WTC11 (cell line): ENCODE results near the gene HAGHL. TPM values are rescaled to one million over a fixed set of nuclear protein-coding genes. Genes with fewer than 3 reads are reported as not detected.

Experiments used
- ATAC-seq: fragments of 200-7000 bp; cut with Tn5 transposase; 2 replicates; pipeline ENCODE4 v1.10.0; 2021; ENCODE audit warnings: mild to moderate bottlenecking, moderate library complexity
- CTCF ChIA-PET: fragments of 300-600 bp; sonication (Branson Sonifier 250); formaldehyde crosslinking; loops from one replicate; lab custom pipeline; 2021; ENCODE audit warnings: antibody characterized with exemption; lab: Charles Lee
- POLR2A ChIA-PET: fragments of 350-600 bp; sonication (Branson Sonifier 250); formaldehyde crosslinking; loops from one replicate; lab custom pipeline; 2021; ENCODE audit warnings: antibody characterized with exemption; lab: Charles Lee
- DNase-seq: peaks from one replicate; pipeline ENCODE4 v3.0.0; 2021; ENCODE audit warnings: low spot score
- H3K27ac Mint-ChIP-seq: 2 replicates; pipeline ENCODE4 v1.8.0; 2021; ENCODE audit warnings: mixed read lengths
- H3K27me3 Mint-ChIP-seq: 2 replicates; pipeline ENCODE4 v1.8.0; 2021; ENCODE audit warnings: low read depth, mild to moderate bottlenecking, moderate library complexity, mixed read lengths
- H3K36me3 Mint-ChIP-seq: 2 replicates; pipeline ENCODE4 v1.8.0; 2021; ENCODE audit warnings: mixed read lengths
- H3K4me1 Mint-ChIP-seq: 2 replicates; pipeline ENCODE4 v1.8.0; 2022; ENCODE audit warnings: mixed read lengths
- H3K4me3 Mint-ChIP-seq: 2 replicates; pipeline ENCODE4 v1.8.0; 2021; ENCODE audit warnings: mild to moderate bottlenecking, moderate library complexity, mixed read lengths
- H3K9me3 Mint-ChIP-seq: 2 replicates; pipeline ENCODE4 v1.8.0; 2021; ENCODE audit warnings: mixed read lengths
- AFF4 ChIP-seq: sonication (generic); formaldehyde crosslinking; IDR thresholded peaks from 2 replicates; pipeline ENCODE4 v1.8.1; 2023; ENCODE audit warnings: mild to moderate bottlenecking, missing genetic modification reagents, borderline replicate concordance
- ATF2 ChIP-seq: sonication (generic); formaldehyde crosslinking; IDR thresholded peaks from 2 replicates; pipeline ENCODE4 v1.8.1; 2022; ENCODE audit warnings: low read depth, missing genetic modification reagents, borderline replicate concordance
- ESRRA ChIP-seq: sonication (generic); formaldehyde crosslinking; IDR thresholded peaks from 2 replicates; pipeline ENCODE4 v1.8.1; 2022; ENCODE audit warnings: mild to moderate bottlenecking, missing genetic modification reagents, borderline replicate concordance
- GRHL2 ChIP-seq: fragments of 250-450 bp; sonication (Bioruptor Pico); IDR thresholded peaks from 2 replicates; pipeline ENCODE4 v1.8.0; 2022; ENCODE audit warnings: mild to moderate bottlenecking, moderate library complexity; ENCODE audit not compliant: insufficient replicate concordance, severe bottlenecking
- GTF2I ChIP-seq: fragments of 250-450 bp; sonication (Bioruptor Pico); conservative IDR thresholded peaks from 2 replicates; pipeline ENCODE4 v1.4.0; 2021; ENCODE audit warnings: mild to moderate bottlenecking
- HMGXB4 ChIP-seq: sonication (generic); formaldehyde crosslinking; IDR thresholded peaks from 2 replicates; pipeline ENCODE4 v1.8.1; 2023; ENCODE audit warnings: mild to moderate bottlenecking, moderate library complexity, missing genetic modification reagents
- IRF1 ChIP-seq: sonication (generic); formaldehyde crosslinking; IDR thresholded peaks from 2 replicates; pipeline ENCODE4 v1.8.0; 2023; ENCODE audit warnings: missing genetic modification reagents
- MYBL2 ChIP-seq: sonication (generic); formaldehyde crosslinking; IDR thresholded peaks from 2 replicates; pipeline ENCODE4 v1.8.1; 2023; ENCODE audit warnings: mild to moderate bottlenecking, moderate library complexity, missing genetic modification reagents
- NR1H2 ChIP-seq: sonication (generic); formaldehyde crosslinking; IDR thresholded peaks from 2 replicates; pipeline ENCODE4 v1.9.0; 2021; ENCODE audit warnings: mild to moderate bottlenecking, moderate library complexity, missing genetic modification reagents
- NR2C2 ChIP-seq: sonication (generic); formaldehyde crosslinking; IDR thresholded peaks from 2 replicates; pipeline ENCODE4 v1.8.0; 2022; ENCODE audit warnings: mild to moderate bottlenecking, missing genetic modification reagents
- SOX15 ChIP-seq: fragments of 250-450 bp; sonication (Bioruptor Pico); IDR thresholded peaks from 2 replicates; pipeline ENCODE4 v1.9.0; 2021; ENCODE audit warnings: mild to moderate bottlenecking
- STAT6 ChIP-seq: sonication (generic); formaldehyde crosslinking; conservative IDR thresholded peaks from 2 replicates; pipeline ENCODE4 v1.8.1; 2023; ENCODE audit warnings: mild to moderate bottlenecking, low read depth, missing genetic modification reagents, moderate library complexity
- USF1 ChIP-seq: sonication (generic); formaldehyde crosslinking; IDR thresholded peaks from 2 replicates; pipeline ENCODE4 v1.8.0; 2022; ENCODE audit warnings: mild to moderate bottlenecking, missing genetic modification reagents
- ZNF423 ChIP-seq: fragments of 250-450 bp; sonication (Bioruptor Pico); IDR thresholded peaks from 2 replicates; pipeline ENCODE4 v2.1.2; 2022; ENCODE audit warnings: mild to moderate bottlenecking, moderate library complexity
- ZNF671 ChIP-seq: fragments of 250-450 bp; sonication (Bioruptor Pico); IDR thresholded peaks from 2 replicates; pipeline ENCODE4 v1.8.0; 2021; ENCODE audit warnings: mild to moderate bottlenecking
- total RNA-seq: library from RNA; stranded (reverse); gene quantifications from 3 replicates; pipeline ENCODE4 v1.2.3, GENCODE V29; 2021

Gene HAGHL
- total RNA-seq, 1 experiment from 2014 or later: 41.7 TPM

GRCh38 chr16:694187-694862, 32.6 kb upstream of the HAGHL start:
- ChIA-PET CTCF (interaction anchor here (1.0 to 2.5 kb wide), 7 partner anchors 8 to 107 kb away, joined by 3 to 12 read pairs (median 5); partner anchors contain the start of genes CIAO3, GNG13 and RHOT2), POLR2A (interaction anchor here (0.6 to 1.5 kb wide), 3 partner anchors 11 to 27 kb away, joined by 3 to 4 read pairs (median 4); partner anchors contain the start of gene ANTKMT)
- no peaks in the 10 kb centered on the region for H3K36me3 Mint-ChIP-seq
- ATAC-seq (peak; percentile 11), DNase-seq (peak; percentile 61)
- H3K4me3 Mint-ChIP-seq: peak overlapping the region; percentile 71
- H3K4me1 Mint-ChIP-seq: peaks cover 7% of the 10 kb centered on the region
- no peak overlapping the region for H3K27ac Mint-ChIP-seq
- TF ChIP-seq GTF2I (CRISPR knock-in tag) (no peak), HMGXB4 (CRISPR knock-in tag) (peak; percentile 20; the same call in 1 of the 2 replicates)
- H3K9me3 Mint-ChIP-seq: no peaks in the 10 kb centered on the region
- H3K27me3 Mint-ChIP-seq: peaks cover 69% of the 10 kb centered on the region

- DNase-seq (no peak), ATAC-seq (peak; percentile 41)
- H3K9me3 Mint-ChIP-seq: no peaks in the 10 kb centered on the region
- H3K4me3 Mint-ChIP-seq: peak overlapping the region; percentile 71
- TF ChIP-seq ZNF671 (CRISPR knock-in tag) (no peak), STAT6 (CRISPR knock-in tag) (no peak), NR2C2 (CRISPR knock-in tag) (no peak), ESRRA (CRISPR knock-in tag) (no peak), AFF4 (no peak), SOX15 (CRISPR knock-in tag) (no peak)
- peaks cover 75% of the 10 kb centered on the region for H3K27me3 Mint-ChIP-seq
- POLR2A ChIA-PET: interaction anchor here (1.0 to 2.0 kb wide), 5 partner anchors 10 to 93 kb away, joined by 3 to 6 read pairs (median 3); partner anchors contain the start of genes CHTF18, JMJD8 and RPUSD1
- no peak overlapping the region for H3K27ac Mint-ChIP-seq
- CTCF ChIA-PET: interaction anchor here (1.0 to 2.5 kb wide), 17 partner anchors 8 to 207 kb away, joined by 3 to 12 read pairs (median 5); partner anchors contain the start of genes CHTF18, CIAO3, JMJD8 and METRN
- H3K4me1 Mint-ChIP-seq: peaks cover 4% of the 10 kb centered on the region; the same call in 1 of the 2 replicates
- no peaks in the 10 kb centered on the region for H3K36me3 Mint-ChIP-seq
Measured at GRCh38 chr16:694863-695354, 32.0 kb upstream of the HAGHL start.

- H3K4me3 Mint-ChIP-seq: peak overlapping the region; percentile 74
- peaks cover 4% of the 10 kb centered on the region; the same call in 1 of the 2 replicates for H3K4me1 Mint-ChIP-seq
- H3K36me3 Mint-ChIP-seq: no peaks in the 10 kb centered on the region
- POLR2A ChIA-PET: interaction anchor here (1.0 to 2.0 kb wide), 6 partner anchors 9 to 93 kb away, joined by 3 to 6 read pairs (median 4); partner anchors contain the start of genes CHTF18, JMJD8, RPUSD1 and STUB1
- DNase-seq (peak; percentile 68), ATAC-seq (peak; percentile 18)
- no peak overlapping the region for H3K27ac Mint-ChIP-seq
- no peaks in the 10 kb centered on the region for H3K9me3 Mint-ChIP-seq
- peaks cover 80% of the 10 kb centered on the region for H3K27me3 Mint-ChIP-seq
- CTCF ChIA-PET: interaction anchor here (1.0 to 2.5 kb wide), 19 partner anchors 9 to 208 kb away, joined by 3 to 12 read pairs (median 5); partner anchors contain the start of genes CHTF18, CIAO3, JMJD8 and METRN
- TF ChIP-seq ZNF423 (no peak), ATF2 (CRISPR knock-in tag) (no peak; the same call in 1 of the 2 replicates), GRHL2 (CRISPR knock-in tag) (no peak), NR1H2 (no peak), MYBL2 (peak; percentile 86), IRF1 (CRISPR knock-in tag) (no peak; the same call in 1 of the 2 replicates), USF1 (CRISPR knock-in tag) (peak; percentile 68), GTF2I (CRISPR knock-in tag) (no peak)
Measured at GRCh38 chr16:695355-696089, 31.4 kb upstream of the HAGHL start.
